ENCODE results near the gene SLC25A39.
"Not testable (repeated sequence)": the region's sequence is repeated elsewhere in the genome, so short reads cannot be mapped to it uniquely, and the experiment has no call there.

SLC25A39 gene

DNA sequence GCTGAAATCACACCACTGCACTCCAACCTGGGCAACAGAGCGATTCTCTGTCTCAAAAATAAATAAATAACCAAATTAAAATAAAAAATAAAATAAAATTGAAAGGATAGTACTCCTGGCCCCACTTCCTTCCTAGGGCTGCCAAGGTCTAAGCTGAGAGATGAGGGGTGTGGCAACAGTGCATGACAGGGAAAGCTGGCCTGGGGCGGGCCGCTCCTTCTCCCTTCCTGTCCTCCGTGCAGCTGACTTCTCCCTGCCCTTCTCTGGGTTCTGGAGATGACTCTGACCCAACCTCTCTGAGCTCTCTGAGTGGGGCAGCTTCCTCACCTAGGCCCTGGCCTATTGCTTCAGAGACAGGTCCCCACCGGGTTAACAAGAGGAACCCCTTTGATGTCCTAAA is 8.7 kb upstream of the SLC25A39 start:
- no peak for DNase-seq

DNA sequence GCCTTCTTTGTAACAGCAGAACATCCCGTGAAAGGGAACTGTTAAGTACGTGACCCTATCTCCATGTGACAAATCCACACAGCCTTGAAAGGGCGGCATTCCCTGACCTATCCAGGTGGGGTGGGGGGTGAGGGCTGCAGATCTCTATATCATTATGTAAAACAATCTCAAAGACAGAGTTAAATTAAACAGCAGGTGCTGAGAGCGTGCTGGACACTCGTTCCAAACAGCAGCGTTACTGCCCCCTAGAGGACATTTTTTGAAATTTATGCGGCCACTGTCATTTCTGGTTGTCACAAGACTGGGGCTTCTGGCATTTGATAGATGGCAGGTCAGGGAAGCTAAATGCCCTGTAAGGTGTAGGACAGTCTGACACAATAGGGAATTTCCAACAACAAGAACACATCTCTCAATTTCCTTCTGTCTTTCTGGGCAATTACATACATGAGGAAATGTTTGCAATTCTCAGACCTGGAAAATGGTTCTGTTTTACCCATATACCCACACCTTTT is 6.7 kb upstream of the SLC25A39 start:
- peak; percentile 82 for DNase-seq

DNA sequence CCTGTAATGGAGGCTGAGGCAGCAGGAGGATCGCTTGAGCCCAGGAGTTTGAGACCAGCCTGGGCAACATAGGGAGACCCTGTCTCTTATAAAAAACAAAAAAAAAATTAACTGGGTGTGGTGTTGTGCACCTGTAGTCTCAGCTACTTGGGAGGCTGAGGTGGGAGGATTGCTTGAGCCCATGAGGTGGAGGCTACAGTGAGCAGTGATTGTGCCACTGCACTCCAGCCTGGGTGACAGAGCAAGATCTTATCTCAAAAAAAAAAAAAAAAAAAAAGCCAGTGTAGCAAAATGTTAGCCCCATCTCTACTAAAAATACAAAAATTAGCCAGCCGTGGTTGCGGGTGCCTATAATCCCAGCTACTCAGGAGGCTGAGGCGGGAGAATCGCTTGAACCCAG is 5.6 kb upstream of the SLC25A39 start:
- DNase-seq: not testable (repeated sequence)

DNA sequence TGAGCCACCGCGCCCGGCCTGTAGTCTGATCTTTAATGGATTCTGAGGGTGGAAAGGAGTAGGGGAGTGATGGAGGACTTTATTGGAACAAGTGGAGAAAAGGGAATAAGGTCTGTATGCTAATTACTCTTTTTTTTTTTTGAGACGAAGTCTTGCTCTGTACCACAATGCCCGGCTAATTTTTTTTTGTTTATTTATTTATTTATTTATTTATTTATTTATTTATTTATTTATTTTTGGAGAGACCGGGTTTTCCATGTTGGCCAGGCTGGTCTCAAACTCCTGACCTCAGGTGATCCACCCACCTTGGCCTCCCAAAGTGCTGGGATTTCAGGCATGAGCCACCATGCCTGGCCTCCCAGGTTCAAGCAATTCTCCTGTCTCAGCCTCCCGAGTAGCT is 4.9 kb upstream of the SLC25A39 start:
- not testable (repeated sequence) for DNase-seq

DNA sequence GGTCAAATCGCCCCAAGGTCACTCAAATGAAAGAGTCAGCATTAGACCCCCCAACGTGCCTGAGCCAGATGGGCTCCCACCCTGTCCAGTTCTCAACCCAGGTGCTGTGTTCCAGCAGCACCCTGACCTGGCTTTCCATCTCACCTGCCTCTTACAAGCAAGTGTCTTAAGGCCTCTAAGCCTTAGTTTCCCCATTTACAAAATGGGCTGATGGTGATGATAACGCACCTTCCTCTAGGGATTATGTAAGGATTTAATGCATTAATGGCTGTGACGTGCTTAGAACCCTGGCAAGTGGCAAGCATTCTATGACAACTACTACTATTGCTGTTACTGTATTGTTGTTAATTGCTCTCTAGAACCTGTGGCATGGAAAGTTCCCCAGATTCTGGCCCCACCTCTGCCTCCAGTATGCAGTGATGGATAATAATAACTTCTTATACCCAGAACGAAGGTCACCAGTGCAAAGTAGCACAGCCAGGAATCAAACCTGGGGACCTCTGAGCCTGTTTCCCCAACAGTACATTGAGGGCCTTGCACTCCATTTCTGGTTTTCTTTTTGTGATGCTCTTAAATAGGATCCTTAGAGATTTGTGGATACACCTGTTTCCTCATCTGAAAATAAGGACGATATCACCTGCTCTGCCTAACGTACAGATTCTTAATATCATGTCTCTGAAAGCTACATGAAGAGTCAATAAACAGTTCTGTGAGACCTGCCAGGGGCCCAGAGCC is 3.3 kb upstream of the SLC25A39 start:
- DNase-seq: no peak

DNA sequence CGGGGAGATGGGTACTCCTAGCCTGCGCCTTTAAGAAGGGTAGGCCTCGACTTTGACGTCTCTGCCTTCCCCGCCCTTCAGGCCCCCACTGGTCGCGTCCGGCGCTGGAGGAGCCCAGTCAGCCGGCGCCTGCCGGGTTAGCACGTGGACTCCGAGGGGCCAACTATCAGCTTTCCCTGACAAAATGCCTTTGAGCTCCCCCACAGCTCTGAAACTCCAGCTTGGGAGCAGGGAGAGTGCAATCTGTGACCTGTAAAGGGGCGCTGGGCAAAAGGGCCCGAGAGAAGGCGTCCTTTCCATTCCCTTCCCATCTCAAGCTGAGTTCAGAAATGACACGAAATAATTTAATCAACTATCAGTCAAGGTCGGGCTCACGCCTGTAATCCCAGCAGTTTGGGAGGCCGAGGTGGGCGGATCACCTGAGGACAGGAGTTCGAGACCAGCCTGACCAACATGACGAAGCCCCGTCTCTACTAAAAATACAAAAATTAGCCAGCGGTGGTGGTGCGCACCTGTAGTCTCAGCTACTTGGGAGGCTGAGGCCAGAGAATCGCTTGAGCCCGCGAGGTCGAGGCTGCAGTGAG is 2.3 kb upstream of the SLC25A39 start:
- peak; percentile 93 for DNase-seq

DNA sequence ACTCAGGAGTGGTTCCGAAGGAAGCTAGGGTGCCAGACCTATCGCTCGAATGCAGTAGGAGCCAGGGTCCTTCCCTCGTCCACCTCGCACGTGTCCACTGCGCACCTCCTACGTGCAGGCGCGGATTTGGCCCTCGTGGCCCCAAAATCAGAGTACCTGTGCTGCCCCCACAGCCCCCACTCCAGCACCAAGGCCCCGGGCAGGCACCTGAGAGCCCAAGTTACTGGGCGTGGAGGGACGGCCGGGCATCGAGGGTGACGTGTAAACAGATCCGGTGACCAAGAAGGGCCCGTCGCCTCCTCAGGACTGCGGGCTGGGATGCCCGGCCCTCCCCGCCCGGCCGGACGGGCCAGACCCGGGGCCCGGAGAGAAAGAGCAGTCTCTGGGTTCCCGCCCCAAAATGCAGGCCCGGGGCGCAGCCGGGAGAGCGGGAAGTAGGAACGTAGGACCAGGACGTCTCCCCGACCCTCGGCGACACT is 492 bp downstream of the SLC25A39 start:
- no peak for DNase-seq

DNA sequence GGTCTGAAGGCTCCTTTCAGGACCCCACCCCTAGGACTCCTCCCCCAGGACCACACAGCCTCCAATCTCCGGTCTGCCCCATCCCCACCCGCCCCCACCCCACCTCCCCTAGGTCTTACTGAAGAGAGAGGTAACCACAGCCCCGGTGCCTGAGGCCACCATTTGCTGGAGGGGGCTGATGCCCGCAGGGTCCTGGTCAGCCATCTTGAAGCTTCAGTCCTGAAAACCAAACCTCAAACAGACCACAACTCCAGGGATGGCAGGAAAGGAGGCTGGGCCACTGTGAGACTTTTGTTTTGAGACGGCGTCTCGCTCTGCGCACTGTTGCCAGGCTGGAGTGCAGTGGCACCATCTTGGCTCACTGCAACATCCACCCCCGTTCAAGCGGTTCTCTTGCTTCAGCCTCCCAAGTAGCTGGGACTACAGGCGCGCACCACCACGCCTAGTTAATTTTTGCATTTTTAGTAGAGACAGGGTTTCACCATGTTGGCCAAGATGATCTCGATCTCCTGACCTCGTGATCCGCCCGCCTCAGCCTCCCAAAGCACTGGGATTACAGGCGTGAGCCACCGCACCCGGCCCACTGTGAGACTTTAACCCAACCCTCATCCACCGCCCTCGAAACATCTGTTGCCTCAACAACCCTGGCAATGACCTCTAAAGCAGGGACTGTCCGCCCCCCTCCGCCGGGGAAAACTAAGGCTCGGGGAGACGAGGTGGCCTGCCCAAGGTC is 1.1 kb downstream of the SLC25A39 start:
- DNase-seq: no peak

DNA sequence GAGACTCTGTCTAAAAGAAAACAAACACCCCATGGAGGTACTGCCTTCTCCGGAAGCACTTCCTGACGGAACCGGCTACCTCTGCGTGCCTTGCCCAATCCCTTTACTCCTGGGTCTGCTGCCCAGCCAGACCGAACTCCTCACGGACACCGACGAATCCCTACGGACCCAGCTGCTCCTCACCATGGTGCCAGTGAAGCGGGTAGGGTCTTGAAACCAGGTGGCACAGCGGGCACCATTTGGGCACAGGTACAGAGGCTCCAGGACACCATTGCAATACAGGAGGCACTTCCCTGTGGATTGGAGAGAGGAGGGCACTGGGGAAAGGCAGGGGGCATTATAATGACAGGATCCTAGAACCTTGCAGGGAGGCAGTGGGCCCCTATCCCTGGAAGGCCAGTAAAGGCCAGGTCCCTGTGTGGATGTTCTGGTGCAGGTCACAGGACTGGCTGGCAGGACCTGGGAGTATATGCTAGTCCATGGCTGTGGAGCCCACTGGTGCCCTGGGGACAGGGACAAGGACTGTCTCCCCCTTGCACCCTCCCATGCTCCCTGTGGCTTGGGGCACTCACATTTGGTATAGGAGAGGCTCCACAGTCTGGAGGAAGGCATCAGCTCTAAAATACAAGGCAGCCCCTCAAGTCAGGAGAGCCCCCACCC is 2.3 kb downstream of the SLC25A39 start:
- no peak for DNase-seq

DNA sequence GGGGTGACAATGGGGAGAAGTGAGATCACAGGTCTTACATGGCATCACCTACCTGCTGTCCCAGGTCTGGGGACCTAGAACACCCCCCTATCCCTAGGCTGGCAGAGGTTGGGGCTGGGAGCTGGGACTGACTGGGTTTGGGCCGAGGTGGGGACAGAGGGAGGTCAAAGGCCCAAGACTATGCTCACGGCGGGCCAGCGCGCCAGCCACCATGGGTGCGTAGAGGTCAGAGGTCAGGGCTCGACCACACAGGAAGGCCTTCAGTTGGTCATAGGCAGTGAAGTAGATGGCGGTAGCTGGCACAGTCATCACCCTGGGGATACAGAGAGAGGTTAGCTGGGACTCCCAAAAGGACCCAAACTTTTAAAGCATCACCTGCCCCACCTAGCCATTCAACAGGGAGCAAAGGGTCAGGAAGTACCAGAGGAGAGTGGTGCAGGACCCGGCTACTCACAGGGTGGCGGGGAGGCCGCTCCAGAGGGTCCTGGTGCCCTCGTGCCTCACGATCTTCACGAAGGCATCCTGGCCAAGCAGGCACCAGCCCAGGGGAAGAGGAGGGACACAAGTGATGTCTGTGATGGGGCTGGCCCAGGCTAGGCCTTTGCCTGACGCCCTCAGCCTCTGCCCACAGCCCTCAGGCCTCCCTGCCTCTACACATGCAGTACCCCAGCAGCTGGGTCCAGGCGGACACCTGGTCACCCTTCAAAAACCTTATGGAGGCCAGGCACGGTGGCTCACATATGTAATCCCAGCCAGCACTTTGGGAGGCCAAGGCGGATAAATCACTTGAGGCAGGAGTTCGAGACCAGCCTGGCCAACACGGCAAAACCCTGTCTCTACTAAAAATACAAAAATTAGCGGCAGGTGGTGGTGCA is 3.1 kb downstream of the SLC25A39 start:
- no peak for DNase-seq

DNA sequence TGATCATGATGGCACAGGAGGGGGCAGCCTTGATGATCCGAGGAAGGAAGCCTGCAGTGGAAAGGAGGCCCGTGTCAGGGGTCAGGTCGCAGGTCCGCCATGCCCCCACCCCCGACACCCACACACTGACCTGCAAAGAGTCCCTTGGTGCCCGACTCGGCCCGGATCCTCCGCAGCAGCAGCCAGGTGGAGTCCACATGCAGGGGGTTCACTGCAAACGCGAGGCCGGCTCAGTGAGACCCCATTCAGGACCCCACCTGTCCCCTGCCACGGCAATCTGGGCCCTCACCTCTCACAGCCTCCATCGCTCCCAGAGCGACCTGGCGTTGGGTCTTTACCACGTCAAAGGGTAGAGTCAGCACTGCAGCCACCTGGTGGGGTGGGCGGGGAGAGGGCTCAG is 4.6 kb downstream of the SLC25A39 start:
- no peak for DNase-seq

DNA sequence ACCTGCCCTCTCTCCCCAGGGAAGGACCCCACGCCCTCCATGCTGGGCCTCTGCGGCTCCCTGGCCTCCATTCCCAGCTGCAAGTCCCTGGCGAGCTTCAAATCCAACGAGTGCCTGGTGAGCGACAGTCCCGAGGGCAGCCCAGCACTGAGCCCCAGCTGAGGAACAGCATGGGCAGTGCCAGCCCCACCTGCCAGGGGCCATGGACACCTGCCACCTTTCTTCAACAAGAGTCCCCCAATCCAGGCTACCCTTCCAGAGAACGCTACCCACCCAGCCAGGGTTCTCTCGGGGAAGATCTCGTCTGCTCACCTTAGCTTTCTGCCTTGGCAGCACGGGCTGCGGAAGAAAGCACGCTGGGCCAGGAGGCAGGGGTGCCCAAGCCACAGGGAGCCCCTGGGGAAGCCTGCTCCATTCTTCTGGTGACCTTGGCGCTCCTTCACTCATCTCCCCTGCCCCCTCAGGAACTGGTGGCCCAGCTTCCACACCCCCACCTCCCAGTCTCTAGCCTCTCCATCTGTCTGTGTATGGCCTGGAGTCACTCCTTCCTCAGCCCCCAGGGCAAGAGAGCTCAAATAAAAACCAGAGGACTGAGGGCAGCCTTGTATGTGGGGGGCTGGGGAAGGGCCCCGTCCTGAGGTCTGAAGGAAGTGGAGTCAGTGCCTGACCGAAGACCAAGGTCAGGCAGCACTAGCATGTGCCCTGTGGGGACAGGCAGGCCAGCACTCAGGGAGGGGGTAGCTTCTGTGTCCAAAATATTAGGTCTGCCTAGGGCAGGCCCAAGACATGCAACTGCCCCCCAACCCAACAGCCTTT is 6.3 kb downstream of the SLC25A39 start:
- no peak for DNase-seq

DNA sequence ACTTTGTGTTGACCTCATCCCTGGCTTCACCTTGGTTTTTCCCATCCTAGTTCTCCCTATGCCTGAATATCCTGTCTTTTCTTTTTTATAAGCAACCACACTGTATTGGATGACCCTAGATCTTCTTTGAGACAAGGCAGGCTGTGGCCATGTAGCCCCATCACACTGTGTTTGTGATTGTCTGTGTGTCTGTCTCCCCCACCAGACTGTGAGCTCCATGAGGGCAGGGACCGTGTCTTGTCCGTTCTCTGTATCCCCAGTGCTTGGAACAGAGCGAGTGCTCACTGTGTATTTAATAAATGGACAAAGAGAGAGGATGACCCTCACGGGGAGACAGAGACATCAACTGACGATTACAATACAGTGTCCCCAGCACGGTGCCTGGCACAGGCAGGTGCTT is 7.1 kb downstream of the SLC25A39 start:
- no peak for DNase-seq

DNA sequence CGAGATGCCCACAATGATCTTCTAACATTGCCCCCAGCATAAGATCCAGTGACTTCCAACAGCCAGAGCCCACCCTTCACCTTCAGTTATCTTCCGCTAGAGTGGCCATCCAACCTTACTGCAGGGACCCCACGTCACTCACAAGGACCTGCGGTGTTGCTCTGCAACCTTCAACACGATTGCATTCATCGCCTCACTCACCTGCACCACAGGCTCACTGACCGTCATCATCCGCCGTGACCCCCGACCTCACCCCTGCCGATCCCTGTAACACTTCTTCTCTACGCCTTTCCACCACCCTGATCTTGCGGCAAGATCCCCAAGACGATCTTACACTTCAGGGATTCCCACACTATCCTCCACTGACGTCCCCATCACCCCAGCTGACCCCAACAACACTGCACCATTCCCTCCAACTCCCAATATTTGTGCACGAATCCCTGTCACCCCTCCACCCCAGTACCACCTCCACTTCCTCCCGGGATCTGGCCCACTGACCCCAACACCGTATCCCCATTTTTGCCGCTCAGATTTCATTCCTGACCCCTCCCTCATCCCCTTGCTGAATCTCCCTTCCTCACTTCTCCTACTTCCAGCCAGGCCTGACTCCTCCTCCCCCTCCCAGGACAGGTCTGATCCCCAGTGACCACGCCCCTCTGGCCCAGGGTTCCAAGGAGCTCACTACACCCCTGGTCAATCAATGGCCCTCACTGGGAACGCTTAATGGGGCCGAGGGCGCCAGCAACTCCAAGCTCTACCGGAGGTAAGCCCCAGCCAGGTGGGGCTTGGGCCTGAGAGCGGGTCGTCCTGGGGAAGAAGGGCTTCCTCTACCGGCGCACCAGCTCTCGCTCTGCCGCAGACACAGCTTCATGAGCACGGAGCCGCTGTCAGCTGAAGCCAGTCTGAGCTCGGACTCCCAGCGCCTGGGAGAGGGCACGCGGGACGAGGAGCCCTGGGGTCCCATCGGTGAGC is 8.6 kb downstream of the SLC25A39 start:
- DNase-seq: no peak

DNA sequence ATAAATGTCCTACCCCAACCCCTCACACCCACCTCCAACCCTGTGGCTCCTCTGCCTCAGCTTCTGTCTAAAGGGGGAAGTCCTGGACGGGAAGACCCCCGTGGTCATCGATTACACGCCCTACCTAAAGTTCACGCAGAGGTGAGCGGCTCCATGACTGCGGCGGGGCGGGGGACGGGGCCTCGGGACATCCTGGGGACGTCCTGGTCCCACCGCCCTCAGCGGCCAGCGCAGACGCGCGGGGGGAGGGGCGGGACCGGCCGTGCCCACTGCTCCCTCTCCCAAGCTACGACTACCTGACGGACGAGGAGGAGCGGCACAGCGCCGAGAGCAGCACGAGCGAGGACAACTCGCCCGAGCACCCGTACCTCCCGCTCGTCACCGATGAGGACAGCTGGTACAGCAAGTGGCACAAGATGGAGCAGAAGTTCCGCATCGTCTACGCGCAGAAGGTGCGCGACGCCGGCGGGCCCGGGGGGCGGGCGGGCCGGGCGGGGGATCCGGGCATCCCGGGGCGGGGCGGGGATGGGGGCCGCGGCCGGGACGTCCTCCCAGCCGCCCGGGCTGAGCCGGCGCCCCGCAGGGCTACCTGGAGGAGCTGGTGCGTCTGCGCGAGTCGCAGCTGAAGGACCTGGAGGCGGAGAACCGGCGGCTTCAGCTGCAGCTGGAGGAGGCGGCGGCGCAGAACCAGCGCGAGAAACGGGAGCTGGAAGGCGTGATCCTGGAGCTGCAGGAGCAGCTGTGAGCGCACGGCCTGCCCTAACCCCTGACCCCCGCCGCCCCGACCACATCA is 9.6 kb downstream of the SLC25A39 start:
- peak; percentile 70 for DNase-seq

DNA sequence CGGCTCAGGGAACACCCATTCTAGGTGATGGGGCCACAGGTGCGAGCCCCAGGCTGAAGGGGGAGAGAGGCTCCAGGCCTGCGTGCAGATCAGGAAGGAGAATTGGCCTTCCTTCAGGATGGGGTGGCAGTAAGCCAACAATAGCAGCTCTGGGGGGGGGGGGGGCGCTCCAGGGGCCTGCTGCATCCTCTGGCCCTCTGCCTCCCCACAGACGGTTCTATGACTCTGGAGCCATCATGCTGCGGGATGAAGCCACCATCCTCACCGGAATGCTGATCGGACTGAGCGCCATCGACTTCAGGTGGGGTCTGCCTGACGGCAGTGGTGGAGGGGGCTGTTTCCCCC is 10.1 kb downstream of the SLC25A39 start:
- no peak for DNase-seq

DNA sequence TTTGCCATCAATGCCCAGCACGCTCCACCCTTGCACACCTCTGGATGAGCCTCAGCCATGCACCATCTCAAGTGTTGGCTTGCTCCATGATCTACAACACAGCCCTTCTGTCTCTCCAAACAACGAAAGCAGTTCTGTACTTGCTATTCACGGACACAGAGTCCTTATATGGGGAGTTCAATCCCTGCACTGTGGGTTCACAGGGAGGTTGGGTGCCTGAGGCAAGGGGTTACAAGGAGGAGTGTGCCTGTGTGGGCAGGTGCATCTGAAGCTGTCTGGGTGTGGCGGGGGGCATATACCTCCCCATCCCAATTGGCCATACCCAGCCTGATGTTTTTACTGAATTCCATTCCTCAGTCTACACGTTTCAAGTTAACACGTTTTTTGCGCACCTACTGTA is 10.6 kb downstream of the SLC25A39 start:
- no peak for DNase-seq

DNA sequence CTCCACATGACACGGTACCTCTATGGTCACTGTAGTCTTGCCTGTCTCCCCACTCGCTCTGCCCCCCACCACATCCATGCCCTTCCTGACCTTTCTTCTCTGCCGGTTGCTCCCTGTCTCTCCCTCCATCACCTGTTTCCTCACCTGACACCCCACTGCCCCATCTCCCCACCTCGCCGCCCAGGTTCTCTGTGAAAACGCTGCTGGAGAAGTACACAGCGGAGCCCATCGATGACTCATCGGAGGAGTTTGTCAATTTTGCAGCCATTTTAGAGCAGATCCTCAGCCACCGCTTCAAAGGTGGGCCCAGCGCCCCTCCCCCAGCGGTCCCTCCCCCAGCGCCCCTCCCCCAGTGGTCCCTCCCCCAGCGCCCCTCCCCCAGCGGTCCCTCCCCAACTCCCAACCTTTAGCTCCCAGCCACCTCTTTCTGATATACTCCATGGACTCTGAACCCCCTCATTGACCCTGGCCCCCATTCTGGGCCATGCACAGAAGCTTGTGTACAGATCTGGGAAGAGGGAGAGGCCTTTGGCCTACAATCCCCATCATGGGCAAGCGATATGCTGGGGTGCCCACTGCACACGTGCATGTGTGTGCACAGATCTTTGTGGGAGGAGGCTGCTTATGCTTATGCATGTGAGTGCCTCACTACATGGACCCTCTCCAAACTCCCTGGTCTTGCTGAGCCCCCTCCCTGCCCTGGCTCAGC is 12.1 kb downstream of the SLC25A39 start:
- no peak for DNase-seq

All from stimulated activated CD8-positive, alpha-beta memory T cell treated with anti-CD3 and anti-CD28 coated beads, Interleukin-4, amount 100 ng/mL, for 48 hours (primary cell).